AG04449 (cell line): ENCODE measurements around the gene STARD3.

Source experiments
- CTCF ChIA-PET: fragments of 350-600 bp; formaldehyde crosslinking; extraction: SDS; loops from one replicate; lab custom pipeline; 2021; ENCODE audit warnings: antibody characterized with exemption; lab: Yijun Ruan, JAX
- POLR2A ChIA-PET: fragments of 400-600, 350-600 bp; formaldehyde crosslinking; extraction: SDS; loops from one replicate; lab custom pipeline; 2020; ENCODE audit warnings: antibody characterized with exemption, inconsistent platforms; lab: Yijun Ruan, JAX
- DNase-seq: peaks from one replicate; pipeline ENCODE4 v3.0.0-alpha.2; 2010; ENCODE audit warnings: low read depth, low spot score
- H3K4me3 ChIP-seq: 2 replicates; pipeline ENCODE4 v1.5.1; 2011; ENCODE audit warnings: low read depth, mild to moderate bottlenecking, control low read depth, low read length
- TF ChIP-seq, protein P1 (sequence below): IDR thresholded peaks from one replicate; pipeline ENCODE4 v1.5.1; 2011; ENCODE audit warnings: mild to moderate bottlenecking, moderate library complexity, low read length, control low read depth, inconsistent platforms; ENCODE audit not compliant: insufficient read depth; ENCODE audit errors: missing control alignments

The STARD3 gene

DNA sequence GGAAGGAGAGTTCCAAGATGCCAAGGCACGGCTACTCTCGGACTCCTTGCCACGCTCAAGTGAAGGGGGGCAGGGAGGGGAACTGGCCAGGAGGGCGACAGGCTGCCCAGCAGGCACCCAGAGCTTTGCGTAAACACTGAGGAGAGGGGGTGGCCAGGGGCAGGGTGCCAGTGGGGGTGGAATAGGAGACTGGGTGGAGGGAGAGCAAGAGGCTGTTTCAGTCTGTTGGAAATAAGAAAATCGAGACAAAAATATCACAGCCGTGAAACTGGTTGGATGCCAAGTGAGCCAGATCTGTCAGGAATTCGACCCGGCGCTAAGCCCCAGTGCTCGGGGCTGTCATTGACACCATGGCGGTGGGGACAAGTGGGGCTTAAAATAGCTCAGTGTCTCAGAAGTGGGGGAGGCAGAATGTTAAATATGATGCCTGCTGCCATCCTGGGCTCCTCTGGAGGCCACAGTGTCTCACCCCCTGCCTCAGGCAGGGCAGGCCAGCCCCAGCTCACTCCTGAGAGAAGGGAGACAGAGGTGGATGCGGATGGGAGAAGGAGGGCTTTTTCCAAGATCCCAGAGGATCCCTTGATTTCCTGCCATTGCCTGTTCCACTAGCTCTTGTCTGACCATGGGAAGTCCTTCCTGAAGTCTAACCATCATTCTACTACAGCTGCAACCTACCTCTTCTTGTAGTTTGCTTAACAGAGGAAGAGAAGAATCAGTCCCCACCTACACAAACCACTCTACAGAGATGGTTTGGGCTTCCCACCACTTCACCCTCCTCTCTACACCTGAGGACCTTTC, 40.8 kb downstream of the STARD3 start:
- no peak for DNase-seq
- ChIA-PET CTCF (interaction anchor here (0.6 to 6.6 kb wide), 8 partner anchors 9 to 56 kb away, joined by 3 to 55 read pairs (median 8); partner anchors contain the start of genes ERBB2, PGAP3, PNMT and TCAP), POLR2A (no interaction called here)
- no peak overlapping the region for H3K4me3 ChIP-seq
- TF ChIP-seq, protein P1, sequence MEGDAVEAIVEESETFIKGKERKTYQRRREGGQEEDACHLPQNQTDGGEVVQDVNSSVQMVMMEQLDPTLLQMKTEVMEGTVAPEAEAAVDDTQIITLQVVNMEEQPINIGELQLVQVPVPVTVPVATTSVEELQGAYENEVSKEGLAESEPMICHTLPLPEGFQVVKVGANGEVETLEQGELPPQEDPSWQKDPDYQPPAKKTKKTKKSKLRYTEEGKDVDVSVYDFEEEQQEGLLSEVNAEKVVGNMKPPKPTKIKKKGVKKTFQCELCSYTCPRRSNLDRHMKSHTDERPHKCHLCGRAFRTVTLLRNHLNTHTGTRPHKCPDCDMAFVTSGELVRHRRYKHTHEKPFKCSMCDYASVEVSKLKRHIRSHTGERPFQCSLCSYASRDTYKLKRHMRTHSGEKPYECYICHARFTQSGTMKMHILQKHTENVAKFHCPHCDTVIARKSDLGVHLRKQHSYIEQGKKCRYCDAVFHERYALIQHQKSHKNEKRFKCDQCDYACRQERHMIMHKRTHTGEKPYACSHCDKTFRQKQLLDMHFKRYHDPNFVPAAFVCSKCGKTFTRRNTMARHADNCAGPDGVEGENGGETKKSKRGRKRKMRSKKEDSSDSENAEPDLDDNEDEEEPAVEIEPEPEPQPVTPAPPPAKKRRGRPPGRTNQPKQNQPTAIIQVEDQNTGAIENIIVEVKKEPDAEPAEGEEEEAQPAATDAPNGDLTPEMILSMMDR, result no peak

DNA sequence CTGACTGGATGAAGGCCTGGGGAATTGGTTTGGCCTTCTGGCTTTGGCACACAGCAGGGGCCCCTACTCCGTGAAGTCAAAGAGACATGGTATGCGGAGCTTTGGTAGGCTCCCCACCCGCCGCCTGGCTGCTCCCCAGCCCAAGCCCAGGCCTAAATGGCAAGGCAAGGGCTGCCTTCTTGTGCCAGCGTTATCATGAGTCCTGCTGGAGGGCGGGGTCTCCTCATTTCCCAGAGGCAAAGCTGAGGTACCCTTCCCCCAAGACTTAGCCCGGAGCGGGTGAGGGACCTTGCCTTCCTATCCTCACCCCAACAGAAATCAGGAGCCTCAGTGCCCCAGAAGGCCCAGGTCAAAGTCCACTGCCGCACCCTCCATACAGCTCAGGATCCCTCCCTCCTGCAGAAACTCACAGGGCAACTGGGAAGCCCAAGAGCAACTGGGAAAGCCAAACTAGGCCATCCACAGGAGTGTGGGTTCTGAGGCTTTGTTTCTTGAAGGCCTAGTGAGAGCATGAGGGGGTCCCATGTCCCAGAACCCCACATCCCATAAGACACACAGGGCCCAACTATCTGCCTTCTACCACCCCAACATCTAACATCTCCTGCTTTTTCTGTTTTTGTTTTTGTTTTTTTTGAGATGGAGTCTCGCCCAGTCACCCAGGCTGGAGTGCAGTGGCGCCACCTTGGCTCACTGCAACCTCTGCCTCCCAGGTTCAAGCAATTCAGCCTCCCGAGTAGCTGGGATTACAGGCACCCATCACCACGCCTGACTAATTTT, 41.6 kb downstream of the STARD3 start:
- TF ChIP-seq, protein P1, result no peak
- CTCF ChIA-PET, result interaction anchor here (1.4 to 6.6 kb wide), 8 partner anchors 9 to 57 kb away, joined by 5 to 55 read pairs (median 13); partner anchors contain the start of genes ERBB2, PGAP3, PNMT and TCAP
- no peak overlapping the region for H3K4me3 ChIP-seq

DNA sequence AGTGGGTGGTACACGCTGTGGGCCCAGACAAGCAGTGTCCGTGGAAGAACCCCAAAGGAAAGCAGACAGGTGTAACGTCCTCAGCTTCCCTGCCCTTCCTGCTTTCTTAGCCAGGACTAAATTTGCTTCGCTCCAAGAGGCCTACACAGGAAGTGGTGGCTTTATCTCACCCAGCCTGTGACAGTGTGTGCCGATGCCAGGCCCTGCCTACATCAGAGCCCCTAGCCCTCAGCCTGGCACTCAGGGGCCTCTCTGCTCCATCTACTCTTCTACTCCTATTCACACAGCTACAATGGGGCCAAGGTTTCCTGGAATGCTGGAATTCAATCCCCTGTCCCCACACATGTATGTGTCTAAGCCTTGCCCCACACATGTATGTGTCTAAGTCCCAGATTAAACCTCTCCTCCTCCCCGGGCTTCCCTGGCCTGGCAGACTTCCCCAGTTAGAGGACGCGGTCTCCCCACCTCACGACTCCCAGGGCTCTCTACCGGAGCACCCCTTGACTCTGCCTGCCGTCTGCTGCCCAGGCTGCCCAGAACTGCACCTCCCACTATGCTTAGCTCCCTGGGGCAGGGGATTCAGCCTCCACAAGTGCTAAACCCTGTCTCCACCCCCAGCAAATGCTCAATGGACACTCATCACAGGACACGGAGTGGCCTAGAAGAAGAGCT, 42.7 kb downstream of the STARD3 start:
- no peak overlapping the region for H3K4me3 ChIP-seq
- DNase-seq, result no peak
- CTCF ChIA-PET, result interaction anchor here (1.3 to 6.6 kb wide), 4 partner anchors 10 to 58 kb away, joined by 3 to 55 read pairs (median 12); partner anchors contain the start of gene PNMT
- TF ChIP-seq, protein P1, result no peak
- POLR2A ChIA-PET, result no interaction called here

More for the DNA sequence above, 41.6 kb downstream of the STARD3 start:
- POLR2A ChIA-PET, result no interaction called here
- no peak for DNase-seq

DNA sequence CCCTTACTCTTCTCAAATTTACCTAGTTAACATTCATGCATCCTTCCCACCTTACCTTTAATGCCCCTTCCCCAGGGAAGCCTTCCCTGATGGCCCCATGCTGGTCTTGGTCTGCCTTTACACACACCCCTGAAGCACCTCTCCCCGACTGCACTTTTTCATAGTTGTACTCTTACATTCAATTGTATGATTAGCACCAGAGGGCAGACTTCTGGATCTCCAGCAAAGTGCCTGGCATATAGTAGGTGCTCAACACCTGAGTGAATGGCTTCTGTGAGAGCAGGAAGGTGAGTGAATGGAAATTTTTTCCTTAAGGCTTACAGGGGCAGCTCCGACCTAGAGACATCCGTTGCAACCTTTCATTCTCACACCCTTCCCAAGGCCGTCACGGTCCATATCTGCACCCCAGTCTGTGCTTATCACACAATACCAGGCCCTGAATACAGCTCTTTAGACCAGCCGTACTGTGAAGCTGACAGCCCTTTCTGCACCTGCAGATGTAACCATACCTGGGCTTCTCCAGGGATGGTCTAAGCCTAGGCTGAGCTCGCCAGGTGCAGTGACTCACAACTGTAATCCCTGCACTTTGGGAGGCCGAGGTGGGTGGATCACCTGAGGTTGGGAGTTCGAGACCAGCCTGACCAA, 46.5 kb downstream of the STARD3 start:
- TF ChIP-seq, protein P1, result no peak
- ChIA-PET POLR2A (no interaction called here), CTCF (interaction anchor here (1.0 to 2.4 kb wide), 4 partner anchors 12 to 63 kb away, joined by 4 to 10 read pairs (median 6); partner anchors contain the start of gene PNMT)
- no peak overlapping the region for H3K4me3 ChIP-seq
- DNase-seq, result no peak

DNA sequence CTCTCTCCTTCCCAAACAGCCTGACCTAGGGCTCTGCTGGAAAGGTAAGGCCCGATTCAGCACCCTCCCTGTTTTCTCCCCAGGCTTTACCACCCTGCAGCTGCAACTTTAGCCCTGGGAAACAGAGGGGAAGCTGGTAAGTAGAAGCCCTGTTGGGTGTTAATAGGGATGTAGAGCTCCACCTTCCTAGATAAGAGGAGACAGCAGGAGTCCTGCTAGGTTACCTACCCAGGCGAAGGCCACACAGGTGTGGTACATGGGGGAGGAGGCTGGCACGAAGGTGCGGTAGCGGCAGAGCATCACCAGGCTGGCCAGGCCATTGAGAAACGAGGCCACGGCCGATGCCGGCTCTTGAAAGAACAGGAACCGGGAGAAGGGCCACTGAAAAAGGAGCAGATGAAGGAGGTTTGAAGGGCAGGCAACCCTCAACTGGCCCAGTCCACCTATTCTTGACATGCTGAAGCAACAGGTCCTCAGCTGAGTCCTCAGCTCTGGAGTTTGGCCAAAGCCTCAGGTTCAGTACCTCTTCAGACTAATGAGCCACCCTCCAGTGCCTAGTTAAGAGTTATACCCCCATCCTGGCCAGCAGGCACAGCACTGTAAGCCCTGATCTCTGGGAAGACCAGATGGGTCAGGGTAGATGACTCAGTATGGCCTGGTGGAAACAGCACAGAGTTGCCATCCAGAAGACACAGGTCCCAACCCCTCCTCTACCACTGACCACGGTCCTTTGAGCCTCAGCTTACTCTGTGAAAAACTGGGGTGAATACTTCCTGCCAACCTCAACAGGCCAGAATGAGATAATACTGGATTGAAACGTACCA, 47.6 kb downstream of the STARD3 start:
- no peak for DNase-seq
- no peak overlapping the region for H3K4me3 ChIP-seq
- TF ChIP-seq, protein P1, result no peak
- CTCF ChIA-PET, result interaction anchor here (1.1 to 2.2 kb wide), 3 partner anchors 9 to 63 kb away, joined by 4 to 8 read pairs (median 4); partner anchors contain the start of gene PNMT
- POLR2A ChIA-PET, result no interaction called here
